ENCODE data around the gene FAM98C. TPM values are rescaled to one million over a fixed set of nuclear protein-coding genes. Genes with fewer than 3 reads are reported as not detected.

FAM98C gene
- 10 to 100 TPM; 19.6 to 24.8 TPM for total RNA-seq

DNA sequence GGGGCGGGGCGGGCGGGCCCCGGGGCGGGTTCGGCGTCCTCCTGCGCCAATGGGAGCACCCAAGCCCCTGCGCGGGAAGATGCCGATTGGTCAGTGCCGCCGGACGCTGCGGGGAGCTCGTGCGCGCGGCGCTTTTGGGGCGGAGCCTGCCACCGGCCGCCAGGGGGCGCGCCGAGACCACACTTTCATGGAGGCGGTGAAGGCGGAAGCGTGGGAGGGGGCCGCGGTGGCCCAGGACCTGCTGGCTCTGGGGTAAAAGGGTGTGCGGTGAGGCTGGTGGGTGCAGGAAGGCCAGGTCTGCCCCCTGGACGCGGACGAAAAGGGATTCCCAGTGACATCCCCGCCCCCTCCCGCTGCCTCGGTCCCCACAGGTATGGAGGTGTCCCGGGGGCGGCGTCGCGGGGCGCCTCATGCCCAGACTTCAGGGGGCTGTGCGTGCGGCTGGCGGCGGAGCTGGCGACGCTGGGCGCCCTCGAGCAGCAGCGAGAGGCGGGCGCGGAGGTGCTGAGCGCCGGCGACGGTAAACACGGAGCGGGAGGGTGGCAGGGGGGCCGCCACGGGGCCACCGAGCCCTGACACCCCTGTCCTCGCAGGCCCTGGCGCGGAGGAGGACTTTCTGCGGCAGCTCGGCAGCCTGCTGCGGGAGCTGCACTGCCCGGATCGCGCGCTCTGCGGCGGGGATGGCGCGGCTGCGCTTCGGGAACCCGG is at the start of gene FAM98C:
Gene FAM98C, plus strand, starts transcription at position 127 of the 708 bp plus-strand sequence. Its CDS starts 61 bp downstream, at position 188.
- Mint-ChIP-seq H3K27me3 (no peaks in the 10 kb centered on the region), H3K27ac (peak within 1 kb of the TSS; percentile 85), H3K36me3 (ENCODE audit: low read depth) (peaks cover 14% of the 10 kb centered on the region), H3K4me3 (peak within 1 kb of the TSS; percentile 84), H3K9me3 (ENCODE audit: low read depth) (no peaks in the 10 kb centered on the region), H3K4me1 (peaks cover 16% of the 10 kb centered on the region)
- intact Hi-C loops (cut with DNase I, micrococcal nuclease), result loop anchor here (1.0 to 5.0 kb wide), 17 partner anchors 15 to 527 kb away; partner anchors contain the start of genes MRPS12 (in 2 of the 2), PSMD8 (in 2 of the 2), SARS2 (in 2 of the 2) and EIF3K (in 1 of the 2)
- DNase-seq (peak; percentile 99), ATAC-seq (peak; percentile 99)
- CTCF ChIA-PET, result interaction anchor here (0.5 to 3.1 kb wide), 53 partner anchors 8 to 549 kb away, joined by 3 to 30 read pairs (median 4); partner anchors contain the start of genes ACTN4, CATSPERG, ECH1 and EIF3K
- POLR2A ChIA-PET, result interaction anchor here (0.7 to 1.8 kb wide), 10 partner anchors 9 to 528 kb away, joined by 3 to 9 read pairs (median 3); partner anchors contain the start of genes EIF3K, GGN, MRPS12 and PSMD8

DNA sequence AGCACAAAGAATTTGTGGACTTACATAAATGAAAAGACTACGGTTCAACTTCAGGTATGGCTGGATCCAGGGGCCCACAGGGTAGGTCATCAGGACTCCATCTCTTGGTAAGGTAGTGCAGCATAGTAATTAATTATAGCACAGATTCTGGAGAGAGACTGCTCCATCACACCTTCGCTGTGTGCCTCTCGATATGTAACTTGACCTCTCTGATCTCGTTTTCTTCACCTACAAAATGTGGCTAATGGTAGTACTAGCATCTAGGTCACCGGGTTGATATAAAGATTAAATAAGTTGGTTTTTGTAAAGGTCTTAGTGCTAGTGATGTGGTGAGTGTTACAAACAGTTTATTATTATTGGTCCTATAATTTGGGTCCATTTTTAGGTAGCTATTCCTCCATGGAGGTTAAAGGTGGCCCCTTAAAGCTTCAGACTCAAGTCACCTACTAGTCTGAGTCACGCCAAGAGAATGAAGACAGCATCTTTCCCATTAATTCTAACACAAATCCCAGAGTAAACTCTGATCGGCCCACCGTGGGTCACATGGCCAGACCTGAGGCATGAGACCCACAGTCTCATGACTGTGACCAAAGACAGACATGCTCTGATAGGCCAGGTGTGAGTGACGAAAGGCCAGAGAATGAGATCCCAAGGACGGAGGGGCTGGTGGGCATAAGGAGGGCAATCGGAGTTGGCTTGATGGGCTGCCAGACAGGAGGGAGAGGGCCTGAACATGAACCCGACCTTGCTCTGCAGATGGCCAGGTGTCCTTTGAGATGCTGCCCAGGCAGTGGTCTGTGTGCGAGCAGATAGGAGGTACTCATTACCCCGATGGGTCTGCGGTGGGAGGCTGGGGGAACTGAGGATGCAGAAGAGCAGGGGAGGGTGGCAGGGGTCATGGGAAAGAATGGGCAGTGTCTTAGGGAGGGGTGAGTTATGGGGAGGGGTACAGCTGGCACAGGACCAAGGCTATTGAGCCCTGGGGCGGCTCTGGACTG is 46.9 kb upstream of the FAM98C start:
- no peak for ATAC-seq
- POLR2A ChIA-PET, result no interaction called here

DNA sequence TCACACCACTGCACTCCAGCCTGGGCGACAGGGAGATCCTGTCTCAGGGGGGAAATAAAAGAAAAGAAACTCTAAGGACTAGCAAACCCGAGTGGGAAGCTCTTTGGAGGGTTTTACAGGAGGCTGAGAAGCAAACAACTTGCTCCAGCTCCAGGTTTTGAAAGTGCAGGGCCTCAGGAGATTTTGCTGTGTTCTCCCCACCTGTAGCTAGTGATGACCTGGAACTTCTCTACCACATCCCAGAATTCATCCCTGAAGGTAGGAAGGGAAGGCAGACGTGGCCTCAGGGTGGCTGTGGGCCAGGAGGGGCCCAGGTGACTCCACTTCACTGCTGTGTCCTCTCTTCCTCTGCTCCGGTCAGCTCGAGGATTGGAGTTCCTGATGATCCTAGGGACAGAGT is 44.8 kb upstream of the FAM98C start:
- intact Hi-C loops (cut with DNase I, micrococcal nuclease), result no loop called here
- ChIA-PET POLR2A (no interaction called here), CTCF (interaction anchor here (0.6 kb wide), 1 partner anchor 134 kb away, joined by 3 read pairs; no protein-coding TSS in a partner anchor)
- Mint-ChIP-seq H3K4me1 (peaks cover 6% of the 10 kb centered on the region), H3K27me3 (peaks cover 17% of the 10 kb centered on the region), H3K36me3 (ENCODE audit: low read depth) (no peaks in the 10 kb centered on the region), H3K27ac (no peak overlapping the region), H3K9me3 (ENCODE audit: low read depth) (no peaks in the 10 kb centered on the region), H3K4me3 (no peak overlapping the region)
- DNase-seq (no peak), ATAC-seq (no peak)

More for the DNA sequence above, 46.9 kb upstream of the FAM98C start:
- peaks cover 12% of the 10 kb centered on the region for H3K27me3 Mint-ChIP-seq
- no peaks in the 10 kb centered on the region for H3K36me3 Mint-ChIP-seq (ENCODE audit: low read depth)
- peaks cover under 1% of the 10 kb centered on the region for H3K4me1 Mint-ChIP-seq
- CTCF ChIA-PET, result interaction anchor here (0.7 kb wide), 1 partner anchor 398 kb away, joined by 3 read pairs; no protein-coding TSS in a partner anchor
- no peak overlapping the region for H3K4me3 Mint-ChIP-seq
- no peak for DNase-seq
- H3K27ac Mint-ChIP-seq, result no peak overlapping the region
- intact Hi-C loops (cut with DNase I, micrococcal nuclease), result no loop called here
- no peaks in the 10 kb centered on the region for H3K9me3 Mint-ChIP-seq (ENCODE audit: low read depth)

DNA sequence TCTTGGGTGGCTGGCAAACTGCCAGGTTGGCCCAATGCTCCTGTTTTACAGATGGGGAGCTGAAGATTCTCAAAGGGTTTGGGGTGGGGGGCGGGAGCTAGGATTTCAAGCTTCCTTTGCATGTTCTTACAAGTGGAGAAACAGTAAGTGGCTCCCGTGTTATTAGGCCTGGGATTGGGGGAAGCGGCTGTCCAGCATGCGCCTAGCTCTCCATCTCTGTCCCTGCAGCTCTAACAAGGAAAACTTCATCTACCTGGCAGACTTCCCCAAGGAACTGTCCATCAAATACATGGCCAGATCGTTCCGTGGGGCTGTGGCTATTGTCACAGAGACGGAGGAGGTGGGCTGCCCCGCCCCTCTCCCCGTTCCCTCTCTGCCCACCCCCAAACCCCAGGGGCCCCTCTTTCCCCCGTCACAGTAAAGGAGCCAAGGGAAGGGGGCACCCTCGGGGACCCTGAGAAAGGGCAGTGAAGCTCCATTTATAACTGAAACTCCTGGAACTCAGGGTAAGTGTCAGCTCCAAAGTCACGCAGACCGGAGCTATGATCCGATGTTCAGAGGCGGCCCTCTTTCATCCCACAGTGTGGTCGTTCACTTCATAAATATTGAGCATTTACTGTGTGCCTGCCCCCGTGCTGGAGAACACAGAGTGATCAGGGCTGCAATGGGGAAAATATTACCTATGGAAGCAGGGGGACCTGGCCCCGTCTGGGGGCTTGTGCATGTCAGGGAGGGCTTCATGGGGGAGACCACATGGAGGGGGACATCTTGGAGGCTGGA is 43.5 kb upstream of the FAM98C start:
- peaks cover 17% of the 10 kb centered on the region for H3K27me3 Mint-ChIP-seq
- POLR2A ChIA-PET, result no interaction called here
- no peaks in the 10 kb centered on the region for H3K36me3 Mint-ChIP-seq (ENCODE audit: low read depth)
- CTCF ChIA-PET, result interaction anchor here (1.3 to 1.9 kb wide), 2 partner anchors 44 to 276 kb away, joined by 3 to 9 read pairs; partner anchors contain the start of gene FAM98C
- ATAC-seq (no peak), DNase-seq (no peak)
- H3K4me1 Mint-ChIP-seq, result peaks cover 9% of the 10 kb centered on the region
- no peaks in the 10 kb centered on the region for H3K9me3 Mint-ChIP-seq (ENCODE audit: low read depth)
- H3K4me3 Mint-ChIP-seq, result no peak overlapping the region
- intact Hi-C loops (cut with DNase I, micrococcal nuclease), result no loop called here
- no peak overlapping the region for H3K27ac Mint-ChIP-seq

DNA sequence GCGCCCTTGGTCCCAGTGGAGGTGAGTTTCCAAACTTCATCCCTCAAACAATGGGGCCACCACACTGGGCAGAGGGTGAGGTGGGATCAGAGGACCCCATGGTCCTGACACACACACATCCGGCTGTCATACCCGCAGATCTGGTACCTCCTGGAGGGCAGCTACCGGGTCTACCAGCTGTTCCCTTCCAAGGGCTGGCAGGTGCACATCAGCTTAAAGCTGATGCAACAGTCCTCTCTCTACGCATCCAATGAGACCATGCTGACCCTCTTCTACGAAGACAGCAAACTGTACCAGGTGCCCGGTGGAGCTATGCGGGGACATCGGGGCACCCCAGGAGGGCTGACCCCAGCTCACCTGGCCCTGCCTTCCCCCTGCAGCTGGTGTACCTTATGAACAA is 42.5 kb upstream of the FAM98C start:
- H3K4me3 Mint-ChIP-seq, result no peak overlapping the region
- POLR2A ChIA-PET, result no interaction called here

DNA sequence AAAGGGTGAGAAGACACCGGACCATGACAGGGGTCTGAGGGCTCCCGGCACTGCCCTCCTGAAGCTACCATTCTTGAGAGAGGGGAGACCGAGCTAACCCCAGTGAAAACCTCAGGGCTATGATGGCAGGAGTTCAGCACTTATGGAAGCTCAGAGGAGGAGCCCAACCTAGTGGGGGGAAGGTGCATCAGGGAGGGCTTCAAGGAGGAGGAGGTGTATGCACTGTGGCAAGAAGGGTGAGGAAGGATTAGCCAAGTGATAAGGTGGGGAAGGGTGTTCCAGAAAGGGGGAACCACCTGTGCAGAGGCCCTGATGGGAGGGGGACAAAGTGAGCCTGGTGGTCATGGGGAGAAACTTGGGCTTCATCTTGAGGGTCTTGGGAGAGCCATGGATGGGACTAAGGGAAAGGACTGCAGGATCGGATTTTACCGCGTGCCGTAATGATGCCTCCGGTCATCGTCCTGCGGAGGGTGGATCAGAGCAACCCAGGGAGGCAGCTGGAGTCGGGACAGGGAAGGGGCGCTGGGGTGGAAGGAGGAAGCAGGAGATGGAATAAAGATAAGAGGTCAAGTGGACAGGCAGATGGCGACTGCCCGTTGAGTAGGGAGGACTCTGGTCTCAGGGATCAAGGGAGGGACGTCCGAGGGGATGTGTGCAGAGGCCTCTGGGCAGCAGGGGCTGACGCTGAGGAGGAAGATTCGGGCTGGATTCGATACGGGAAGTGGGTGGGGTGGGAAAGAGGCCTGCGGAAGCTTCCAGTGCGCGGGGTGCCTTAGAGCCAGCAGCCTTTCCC is 41.9 kb upstream of the FAM98C start:
- Mint-ChIP-seq H3K27me3 (peaks cover 19% of the 10 kb centered on the region), H3K27ac (no peak overlapping the region), H3K9me3 (ENCODE audit: low read depth) (no peaks in the 10 kb centered on the region), H3K36me3 (ENCODE audit: low read depth) (no peaks in the 10 kb centered on the region), H3K4me3 (peak overlapping the region; percentile 76), H3K4me1 (peaks cover 9% of the 10 kb centered on the region)
- CTCF ChIA-PET, result interaction anchor here (0.5 to 1.9 kb wide), 6 partner anchors 13 to 563 kb away, joined by 3 to 9 read pairs (median 3); partner anchors contain the start of genes FAM98C, KCNK6, PPP1R14A and PSMD8
- intact Hi-C loops (cut with DNase I, micrococcal nuclease), result no loop called here
- ATAC-seq (no peak), DNase-seq (no peak)
- POLR2A ChIA-PET, result no interaction called here

More for the DNA sequence above, 42.5 kb upstream of the FAM98C start:
- no peak for ATAC-seq
- no peak overlapping the region for H3K27ac Mint-ChIP-seq
- peaks cover 17% of the 10 kb centered on the region for H3K27me3 Mint-ChIP-seq
- H3K9me3 Mint-ChIP-seq (ENCODE audit: low read depth), result no peaks in the 10 kb centered on the region
- peaks cover 9% of the 10 kb centered on the region for H3K4me1 Mint-ChIP-seq
- H3K36me3 Mint-ChIP-seq (ENCODE audit: low read depth), result no peaks in the 10 kb centered on the region
- intact Hi-C loops (cut with DNase I, micrococcal nuclease), result no loop called here
- DNase-seq, result no peak
- CTCF ChIA-PET, result interaction anchor here (0.5 to 1.9 kb wide), 5 partner anchors 41 to 357 kb away, joined by 3 to 9 read pairs (median 3); partner anchors contain the start of genes FAM98C, KCNK6 and PPP1R14A

DNA sequence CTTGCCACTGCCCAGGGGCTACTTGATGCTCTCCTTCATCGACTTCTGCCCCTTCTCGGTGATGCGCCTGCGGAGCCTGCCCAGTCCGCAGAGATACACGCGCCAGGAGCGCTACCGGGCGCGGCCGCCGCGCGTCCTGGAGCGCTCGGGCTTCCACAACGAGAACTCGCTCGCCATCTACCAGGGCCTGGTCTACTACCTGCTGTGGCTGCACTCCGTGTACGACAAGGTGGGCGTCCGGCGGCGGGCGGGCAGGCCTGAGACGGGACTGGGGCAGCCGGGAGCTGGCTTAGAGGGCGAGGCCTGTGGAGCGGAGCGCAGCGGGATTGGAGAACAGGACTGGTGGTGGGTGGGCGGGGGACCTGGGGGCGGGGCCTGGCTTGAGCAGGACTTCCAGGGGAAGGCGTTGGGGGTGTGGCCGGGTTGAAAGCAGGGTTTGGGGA is 41.2 kb upstream of the FAM98C start:
- no peaks in the 10 kb centered on the region for H3K9me3 Mint-ChIP-seq (ENCODE audit: low read depth)
- peaks cover 22% of the 10 kb centered on the region for H3K27me3 Mint-ChIP-seq
- no peaks in the 10 kb centered on the region for H3K36me3 Mint-ChIP-seq (ENCODE audit: low read depth)
- intact Hi-C loops (cut with DNase I, micrococcal nuclease), result loop anchor here (1.0 to 2.0 kb wide), 6 partner anchors 13 to 97 kb away; partner anchors contain the start of genes PSMD8 (in 1 of the 2), SPINT2 (in 1 of the 2) and YIF1B (in 1 of the 2)
- H3K4me1 Mint-ChIP-seq, result peaks cover 9% of the 10 kb centered on the region
- no peak overlapping the region for H3K27ac Mint-ChIP-seq
- DNase-seq (peak; percentile 87), ATAC-seq (peak; percentile 78)
- ChIA-PET CTCF (interaction anchor here (0.7 to 1.5 kb wide), 3 partner anchors 12 to 127 kb away, joined by 3 to 7 read pairs (median 3); partner anchors contain the start of genes PPP1R14A and PSMD8), POLR2A (interaction anchor here (1.0 kb wide), 1 partner anchor 12 kb away, joined by 7 read pairs; the partner anchor contains the start of gene PSMD8)
- peak overlapping the region; percentile 76 for H3K4me3 Mint-ChIP-seq

DNA sequence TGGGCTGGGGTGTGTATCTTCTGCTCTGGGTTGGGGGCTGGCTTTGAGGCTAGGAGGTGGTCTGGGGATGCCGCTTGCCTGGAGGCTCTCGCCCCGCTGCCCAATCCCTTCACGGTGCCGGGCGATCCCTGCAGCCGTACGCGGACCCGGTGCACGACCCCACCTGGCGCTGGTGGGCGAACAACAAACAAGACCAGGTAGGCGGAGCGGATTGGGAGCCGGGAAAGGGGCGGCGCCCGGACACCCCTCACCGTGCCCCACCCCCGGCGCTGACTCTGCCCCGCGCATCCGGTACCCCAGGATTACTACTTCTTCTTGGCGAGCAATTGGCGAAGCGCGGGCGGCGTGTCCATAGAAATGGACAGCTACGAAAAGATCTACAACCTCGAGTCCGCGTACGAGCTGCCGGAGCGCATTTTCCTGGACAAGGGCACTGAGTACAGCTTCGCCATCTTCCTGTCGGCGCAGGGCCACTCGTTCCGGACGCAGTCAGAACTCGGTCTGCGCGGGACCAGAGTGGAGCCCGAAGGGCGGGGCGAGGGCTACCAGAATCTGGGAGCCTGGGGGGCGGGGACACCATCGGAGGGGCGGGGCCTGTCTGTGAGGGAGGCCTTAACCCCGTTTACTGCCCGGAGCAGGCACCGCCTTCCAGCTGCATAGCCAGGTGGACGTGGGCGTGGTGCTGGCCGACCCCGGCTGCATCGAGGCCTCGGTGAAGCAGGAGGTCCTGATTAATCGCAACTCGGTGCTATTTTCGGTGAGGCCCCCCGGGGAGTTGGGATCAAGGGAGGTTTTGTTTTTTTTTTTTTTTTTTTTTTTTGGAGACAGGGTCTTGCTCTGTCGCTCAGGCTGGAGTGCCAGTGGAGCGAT is 40.6 kb upstream of the FAM98C start:
- POLR2A ChIA-PET, result interaction anchor here (1.0 kb wide), 1 partner anchor 12 kb away, joined by 7 read pairs; the partner anchor contains the start of gene PSMD8
- peaks cover 22% of the 10 kb centered on the region for H3K27me3 Mint-ChIP-seq
- peak; percentile 94 for DNase-seq
- H3K36me3 Mint-ChIP-seq (ENCODE audit: low read depth), result no peaks in the 10 kb centered on the region
- peak overlapping the region; percentile 76 for H3K4me3 Mint-ChIP-seq
- peak overlapping the region; percentile 55 for H3K27ac Mint-ChIP-seq
- ATAC-seq, result peak; percentile 81
- peaks cover 9% of the 10 kb centered on the region for H3K4me1 Mint-ChIP-seq
- CTCF ChIA-PET, result interaction anchor here (0.5 to 1.4 kb wide), 3 partner anchors 12 to 468 kb away, joined by 3 to 7 read pairs (median 5); partner anchors contain the start of gene PSMD8
- intact Hi-C loops (cut with DNase I, micrococcal nuclease), result loop anchor here (1.0 to 2.0 kb wide), 6 partner anchors 12 to 98 kb away; partner anchors contain the start of genes PSMD8 (in 1 of the 2), SPINT2 (in 1 of the 2) and YIF1B (in 1 of the 2)
- no peaks in the 10 kb centered on the region for H3K9me3 Mint-ChIP-seq (ENCODE audit: low read depth)
